GM23338 (cell line): ENCODE measurements around the gene MED27. TPM values are rescaled to one million over a fixed set of nuclear protein-coding genes. Genes with fewer than 3 reads are reported as not detected.

ENCODE experiments used
- ATAC-seq: fragments of 200-7000 bp; cut with Tn5 transposase; 3 replicates; pipeline ENCODE4 v1.9.1; 2020
- DNase-seq: peaks from one replicate; pipeline ENCODE4 v3.0.0-alpha.2; 2015; ENCODE audit warnings: low spot score
- H2AFZ ChIP-seq: fragments of 200-600 bp; sonication (generic); 2 replicates; pipeline ENCODE4 v1.8.0; 2016; ENCODE audit warnings: antibody characterized with exemption, mild to moderate bottlenecking, moderate library complexity
- H3F3A ChIP-seq: fragments of 200-600 bp; sonication (generic); replicated peaks from 2 replicates; pipeline ENCODE4 v1.8.0; 2017; ENCODE audit warnings: antibody characterized with exemption, mixed run types, low read depth
- H3K27ac ChIP-seq: fragments of 200-600 bp; sonication (generic); 2 replicates; pipeline ENCODE4 v1.6.1; 2016; ENCODE audit warnings: low read depth
- H3K27me3 ChIP-seq: fragments of 200-600 bp; sonication (generic); 2 replicates; pipeline ENCODE4 v1.8.0; 2016; ENCODE audit warnings: mild to moderate bottlenecking, mixed run types, moderate library complexity; ENCODE audit not compliant: insufficient read depth
- H3K36me3 ChIP-seq: fragments of 200-600 bp; sonication (generic); 2 replicates; pipeline ENCODE4 v1.8.0; 2016; ENCODE audit warnings: mild to moderate bottlenecking; ENCODE audit not compliant: insufficient read depth
- H3K4me1 ChIP-seq: fragments of 200-600 bp; sonication (generic); 2 replicates; pipeline ENCODE4 v1.8.0; 2016; ENCODE audit warnings: mild to moderate bottlenecking, moderate library complexity; ENCODE audit not compliant: insufficient read depth
- H3K4me2 ChIP-seq: fragments of 200-600 bp; sonication (generic); 2 replicates; pipeline ENCODE4 v1.7.1; 2017; ENCODE audit warnings: mixed run types
- H3K4me3 ChIP-seq: fragments of 200-600 bp; sonication (generic); 2 replicates; pipeline ENCODE4 v1.6.1; 2016; ENCODE audit warnings: mixed run types
- H3K79me2 ChIP-seq: fragments of 200-600 bp; sonication (generic); replicated peaks from 2 replicates; pipeline ENCODE4 v1.8.0; 2017; ENCODE audit warnings: mild to moderate bottlenecking; ENCODE audit not compliant: insufficient read depth
- H3K9me2 ChIP-seq: fragments of 200-600 bp; sonication (generic); 2 replicates; pipeline ENCODE4 v1.8.0; 2017; ENCODE audit not compliant: insufficient read depth
- H4K20me1 ChIP-seq: fragments of 200-600 bp; sonication (generic); replicated peaks from 2 replicates; pipeline ENCODE4 v1.8.0; 2017; ENCODE audit warnings: mild to moderate bottlenecking; ENCODE audit not compliant: insufficient read depth
- H3K27ac Mint-ChIP-seq: 2 replicates; pipeline ENCODE4 v1.8.0; 2020; ENCODE audit warnings: inconsistent platforms, mild to moderate bottlenecking, moderate library complexity, mixed read lengths
- H3K27me3 Mint-ChIP-seq: 3 replicates; pipeline ENCODE4 v1.8.0; 2022; ENCODE audit warnings: low read depth, mild to moderate bottlenecking, moderate library complexity, mixed read lengths, inconsistent platforms; ENCODE audit not compliant: insufficient read depth, poor library complexity
- H3K36me3 Mint-ChIP-seq: 3 replicates; pipeline ENCODE4 v1.8.0; 2021; ENCODE audit warnings: low read depth, mild to moderate bottlenecking, inconsistent platforms, moderate library complexity, mixed read lengths
- H3K4me1 Mint-ChIP-seq: 3 replicates; pipeline ENCODE4 v1.8.0; 2020; ENCODE audit warnings: mild to moderate bottlenecking, inconsistent platforms, mixed read lengths
- H3K4me3 Mint-ChIP-seq: 3 replicates; pipeline ENCODE4 v1.8.0; 2021; ENCODE audit warnings: moderate library complexity, mild to moderate bottlenecking, inconsistent platforms, mixed read lengths
- H3K9me3 Mint-ChIP-seq: 3 replicates; pipeline ENCODE4 v1.8.0; 2020; ENCODE audit warnings: moderate library complexity, mild to moderate bottlenecking, inconsistent platforms, mixed read lengths
- CREB1 ChIP-seq: fragments of 250-450 bp; sonication (Bioruptor Pico); IDR thresholded peaks from 2 replicates; pipeline ENCODE4 v1.5.0; 2020; ENCODE audit warnings: low read depth, mild to moderate bottlenecking, moderate library complexity
- CTCF ChIP-seq, 2 experiments: fragments of 200-600 bp in 1 of 2; sonication (generic) in 1 of 2; conservative IDR thresholded peaks; 2 replicates each; pipeline versions ENCODE4 v1.5.1 to v1.6.1; 2016 to 2017; ENCODE audit warnings: antibody characterized with exemption in 2 of 2, low read depth in 2 of 2, mild to moderate bottlenecking in 2 of 2, moderate library complexity in 1 of 2
- ETS1 ChIP-seq: IDR thresholded peaks from 2 replicates; pipeline ENCODE4 v1.6.1; 2016; ENCODE audit warnings: antibody characterized with exemption
- EZH2 ChIP-seq: fragments of 200-600 bp; sonication (generic); IDR thresholded peaks from one replicate; pipeline ENCODE4 v1.8.0; 2017; ENCODE audit warnings: antibody characterized with exemption, mild to moderate bottlenecking, low read depth; ENCODE audit not compliant: unreplicated experiment
- EZH2phosphoT487 ChIP-seq: fragments of 200-600 bp; sonication (generic); IDR thresholded peaks from one replicate; pipeline ENCODE4 v1.8.1; 2018; ENCODE audit warnings: antibody characterized with exemption; ENCODE audit not compliant: unreplicated experiment
- JUNB ChIP-seq: IDR thresholded peaks from one replicate; pipeline ENCODE4 v1.6.1; 2016; ENCODE audit warnings: antibody characterized with exemption; ENCODE audit not compliant: unreplicated experiment
- NANOG ChIP-seq: IDR thresholded peaks from 2 replicates; pipeline ENCODE4 v1.6.1; 2016; ENCODE audit warnings: antibody characterized with exemption, borderline replicate concordance
- POLR2AphosphoS5 ChIP-seq: IDR thresholded peaks from 2 replicates; pipeline ENCODE4 v1.6.1; 2016; ENCODE audit warnings: antibody characterized with exemption, low read depth
- REST ChIP-seq: IDR thresholded peaks from one replicate; pipeline ENCODE4 v1.6.1; 2018; ENCODE audit warnings: antibody characterized with exemption; ENCODE audit not compliant: unreplicated experiment
- STAT1 ChIP-seq: IDR thresholded peaks from one replicate; pipeline ENCODE4 v1.6.1; 2016; ENCODE audit warnings: antibody characterized with exemption; ENCODE audit not compliant: unreplicated experiment
- ZNF114 ChIP-seq: fragments of 250-450 bp; sonication (Bioruptor Pico); IDR thresholded peaks from 2 replicates; pipeline ENCODE4 v1.5.0; 2020; ENCODE audit warnings: mild to moderate bottlenecking, moderate library complexity
- ZNF331 ChIP-seq: fragments of 250-450 bp; sonication (Bioruptor Pico); IDR thresholded peaks from 2 replicates; pipeline ENCODE4 v1.5.0; 2020; ENCODE audit warnings: low read depth, mild to moderate bottlenecking, moderate library complexity
- ZNF462 ChIP-seq: fragments of 250-450 bp; sonication (Bioruptor Pico); IDR thresholded peaks from 2 replicates; pipeline ENCODE4 v1.5.0; 2020; ENCODE audit warnings: mild to moderate bottlenecking, moderate library complexity
- polyA plus RNA-seq: library from polyadenylated mRNA; unstranded; fragments of >200 nt; fragmentation: Nextera tagmentation; extraction: Ambion mirVana; gene quantifications from 2 replicates; pipeline ENCODE4 v1.2.1, GENCODE V29; 2016
- total RNA-seq: library from RNA; depleted of rRNA; stranded (reverse); fragments of >200 nt; shearing (Covaris generic); gene quantifications from 2 replicates; pipeline ENCODE4 v1.2.3, GENCODE V29; 2014

The MED27 gene
- total and polyA plus RNA-seq, 2 experiments from 2014 or later: 30.6 to 35.0 TPM

GRCh38 chr9:131836021-131836420 is 243.6 kb downstream of the MED27 start:
- no peaks in the 10 kb centered on the region for H3K9me2 ChIP-seq
- no peaks in the 10 kb centered on the region for H3K79me2 ChIP-seq
- H3K4me3 ChIP-seq: no peak overlapping the region
- no peak for TF ChIP-seq CTCF (conservative IDR thresholded peaks at IDR 0.05; ENCODE audit: low read depth in 2 of 2)
- no peak for TF ChIP-seq ZNF114 (CRISPR knock-in tag)
- TF ChIP-seq CREB1 (CRISPR knock-in tag): no peak
- TF ChIP-seq POLR2AphosphoS5: no peak
- no peak for TF ChIP-seq STAT1
- TF ChIP-seq ZNF462: no peak
- no peak for TF ChIP-seq EZH2phosphoT487
- no peak for TF ChIP-seq REST
- no peak for TF ChIP-seq NANOG
- no peak for TF ChIP-seq JUNB
- no peak for TF ChIP-seq ZNF331 (CRISPR knock-in tag)
- no peak for TF ChIP-seq ETS1
- TF ChIP-seq EZH2: no peak
- H3K4me2 ChIP-seq: no peak overlapping the region
- no peak overlapping the region for H3K27ac Mint-ChIP-seq
- H3K4me1 Mint-ChIP-seq: peaks cover 13% of the 10 kb centered on the region
- ATAC-seq (no peak), DNase-seq (no peak)
- H3K27ac ChIP-seq: no peak overlapping the region
- no peaks in the 10 kb centered on the region for H3K27me3 ChIP-seq
- no peak overlapping the region for H3K4me3 Mint-ChIP-seq
- H2AFZ ChIP-seq: no peak overlapping the region; the same call in 1 of the 2 replicates
- no peaks in the 10 kb centered on the region for H3F3A ChIP-seq
- 0 out of 3 replicates have a peak, but pooled peaks cover 3% of the 10 kb centered on the region for H3K36me3 Mint-ChIP-seq
- no peaks in the 10 kb centered on the region for H3K36me3 ChIP-seq
- H3K9me3 Mint-ChIP-seq: peaks cover 9% of the 10 kb centered on the region
- peaks cover 8% of the 10 kb centered on the region for H3K27me3 Mint-ChIP-seq
- peaks cover 7% of the 10 kb centered on the region; the same call in 1 of the 2 replicates for H3K4me1 ChIP-seq
- H4K20me1 ChIP-seq: no peaks in the 10 kb centered on the region
